ENCODE data around the gene CA12. TPM values are rescaled to one million over a fixed set of nuclear protein-coding genes. Genes with fewer than 3 reads are reported as not detected.

The CA12 gene
- total and polyA plus RNA-seq, 2 of the 8 experiments (the other 6 are each of a cell fraction or from before 2014, with no cell fraction given): 4.7 to 4.9 TPM

DNA sequence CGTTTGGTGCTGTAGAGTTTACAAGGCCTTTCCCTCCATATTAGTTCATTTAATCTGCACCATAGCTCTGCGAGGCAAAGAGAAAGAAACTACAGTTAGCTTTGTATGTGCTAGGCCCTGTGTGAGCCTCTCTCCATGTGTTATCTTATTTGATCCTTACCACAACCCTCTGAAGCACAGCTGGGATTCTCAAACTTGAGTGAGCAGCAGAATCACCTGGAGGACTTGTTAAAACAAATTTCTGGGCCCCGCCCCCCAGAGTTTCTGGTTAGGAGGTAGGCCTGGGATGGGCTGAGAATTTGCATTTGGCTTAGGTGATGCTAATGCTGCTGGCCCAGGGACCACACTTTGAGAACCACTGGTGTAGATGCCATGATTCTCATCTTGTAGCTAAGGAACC lies 12.3 kb downstream of the CA12 start:
- Histone ChIP-seq H4K8ac (ENCODE audit: extremely low read depth, insufficient read depth, low read length) (no peak overlapping the region), H4K91ac (replicated peaks; ENCODE audit: insufficient read length, low read length) (no peak overlapping the region), H3K79me2 (ENCODE audit: control insufficient read depth in 1 of 2, insufficient read depth in 2 of 2, low read length in 2 of 2) (no peaks in the 10 kb centered on the region), H3K14ac (ENCODE audit: insufficient read length) (no peak overlapping the region), H3K23ac (ENCODE audit: insufficient read length) (no peak overlapping the region), H2AK5ac (ENCODE audit: low read depth, low read length) (no peak overlapping the region), H3K4me3 (ENCODE audit: extremely low read depth in 1 of 4, insufficient read depth in 2 of 4, low read depth in 3 of 4, low read length in 4 of 4) (no peak overlapping the region), H3K18ac (ENCODE audit: extremely low read depth, low read length) (no peak overlapping the region), H3K56ac (replicated peaks; ENCODE audit: insufficient read length, low read depth, low read length) (no peak overlapping the region), H4K5ac (ENCODE audit: insufficient read length, low read depth, low read length) (no peak overlapping the region), H3K79me1 (ENCODE audit: low read depth, low read length) (no peaks in the 10 kb centered on the region), H3K36me3 (ENCODE audit: control insufficient read depth in 2 of 4, insufficient read depth in 4 of 4, low read length in 3 of 4) (no peaks in the 10 kb centered on the region), H3K4me2 (ENCODE audit: insufficient read depth in 1 of 2, low read depth in 2 of 2, low read length in 2 of 2) (no peak overlapping the region; a peak in 1 of 4 replicates), H4K20me1 (replicated peaks in 1 of 2; ENCODE audit: control insufficient read depth in 1 of 2, insufficient read depth in 2 of 2, low read length in 2 of 2) (no peaks in the 10 kb centered on the region), H3K9me3 (ENCODE audit: insufficient read depth in 2 of 2, low read depth in 1 of 2, low read length in 1 of 2) (no peaks in the 10 kb centered on the region), H3K23me2 (ENCODE audit: low read depth, low read length) (no peaks in the 10 kb centered on the region), H2BK120ac (replicated peaks; ENCODE audit: low read depth, low read length) (no peak overlapping the region), H2BK12ac (ENCODE audit: low read depth, low read length) (no peak overlapping the region), H2BK20ac (ENCODE audit: low read length) (no peak overlapping the region), H3K9ac (replicated peaks in 1 of 4; ENCODE audit: extremely low read depth in 1 of 4, low read depth in 3 of 4, low read length in 3 of 4) (no peak overlapping the region), H3K4me1 (replicated peaks in 1 of 4; ENCODE audit: control insufficient read depth in 3 of 4, insufficient read depth in 4 of 4, low read length in 3 of 4) (peaks cover 0 to 10% (median 3%) of the 10 kb centered on the region in 4 experiments; a peak in 5 of 7 replicates), H2BK5ac (ENCODE audit: low read depth, low read length) (no peak overlapping the region), H3K27me3 (replicated peaks in 1 of 4; ENCODE audit: control insufficient read depth in 3 of 4, extremely low read depth in 1 of 4, insufficient read depth in 3 of 4, low read length in 3 of 4) (no peaks in the 10 kb centered on the region), H2AFZ (ENCODE audit: low read length) (no peak overlapping the region), H3K4ac (replicated peaks; ENCODE audit: insufficient read length, low read depth, low read length) (no peak overlapping the region), H2BK15ac (ENCODE audit: low read length) (no peak overlapping the region), H3K27ac (ENCODE audit: low read depth, low read length) (no peak overlapping the region)
- DNase-seq (ENCODE audit: low read depth in 1 of 2, low spot score in 2 of 2) (no peak), FAIRE-seq (no peak)
- 82% methylated on average over 3 of the region's 3 CpGs; no CpG with 5 or more reads in 1 of the 2 experiments for WGBS, 2 experiments (ENCODE audit: extremely low coverage in 1 of 2, insufficient coverage in 1 of 2, insufficient read length in 1 of 2, insufficient replicate concordance in 2 of 2, low coverage in 1 of 2, low lambda C conversion rate in 2 of 2, missing lambda C conversion rate in 1 of 2)
- ChIA-PET POLR2A (ENCODE audit: partially characterized antibody) (interaction anchor here (0.6 to 0.9 kb wide), 2 partner anchors 13 to 142 kb away, joined by 3 to 4 read pairs; partner anchors contain the start of gene CA12), CTCF (ENCODE audit: partially characterized antibody) (interaction anchor here (0.6 kb wide), 2 partner anchors 10 to 51 kb away, joined by 3 to 4 read pairs; no protein-coding TSS in a partner anchor)
- TF ChIP-seq POU5F1 (IDR thresholded peaks at IDR 0.05; ENCODE audit: low read depth, low read length) (no peak), CREB1 (IDR thresholded peaks at IDR 0.05) (no peak), JUN (IDR thresholded peaks at IDR 0.05; ENCODE audit: low read depth, low read length) (no peak), SIX5 (IDR thresholded peaks at IDR 0.05; ENCODE audit: low read depth, low read length) (no peak), SUZ12 (IDR thresholded peaks at IDR 0.05; ENCODE audit: low read length) (no peak), CBX5 (IDR thresholded peaks at IDR 0.05; ENCODE audit: low read depth, low read length) (no peak), KDM4A (IDR thresholded peaks at IDR 0.05; ENCODE audit: low read depth, low read length, severe bottlenecking) (no peak), POLR2A (IDR thresholded peaks at IDR 0.05; ENCODE audit: control extremely low read depth in 1 of 2, low read depth in 2 of 2, low read length in 2 of 2) (no peak), SP1 (IDR thresholded peaks at IDR 0.05; ENCODE audit: low read depth, low read length) (no peak)
- TF ChIP-seq, protein P1, sequence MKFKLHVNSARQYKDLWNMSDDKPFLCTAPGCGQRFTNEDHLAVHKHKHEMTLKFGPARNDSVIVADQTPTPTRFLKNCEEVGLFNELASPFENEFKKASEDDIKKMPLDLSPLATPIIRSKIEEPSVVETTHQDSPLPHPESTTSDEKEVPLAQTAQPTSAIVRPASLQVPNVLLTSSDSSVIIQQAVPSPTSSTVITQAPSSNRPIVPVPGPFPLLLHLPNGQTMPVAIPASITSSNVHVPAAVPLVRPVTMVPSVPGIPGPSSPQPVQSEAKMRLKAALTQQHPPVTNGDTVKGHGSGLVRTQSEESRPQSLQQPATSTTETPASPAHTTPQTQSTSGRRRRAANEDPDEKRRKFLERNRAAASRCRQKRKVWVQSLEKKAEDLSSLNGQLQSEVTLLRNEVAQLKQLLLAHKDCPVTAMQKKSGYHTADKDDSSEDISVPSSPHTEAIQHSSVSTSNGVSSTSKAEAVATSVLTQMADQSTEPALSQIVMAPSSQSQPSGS (IDR thresholded peaks at IDR 0.05; ENCODE audit: low read length): no peak
